Keratinocyte (primary cell): Measurements from ENCODE around the gene ARHGAP24. TPM values are rescaled to one million over a fixed set of nuclear protein-coding genes. Genes with fewer than 3 reads are reported as not detected.

Experiments
- DNase-seq: peaks from one replicate; pipeline ENCODE4 v3.0.0-alpha.2; 2011; ENCODE audit warnings: low read depth, missing footprints, low spot score
- FAIRE-seq: peaks from 2 replicates; lab custom pipeline; 2011; peaks lifted over from hg19 to GRCh38; lab: Jason Lieb, UNC
- H2AFZ ChIP-seq: 2 replicates; pipeline ENCODE4 v1.6.0; 2012; ENCODE audit warnings: low read length, control low read depth, inconsistent platforms; ENCODE audit not compliant: control insufficient read depth
- H3K27ac ChIP-seq: 2 replicates; pipeline ENCODE4 v1.5.1; 2011; ENCODE audit warnings: low read length; ENCODE audit not compliant: control insufficient read depth, insufficient read depth
- H3K27me3 ChIP-seq: 3 replicates; pipeline ENCODE4 v1.6.0; 2011; ENCODE audit warnings: low read length; ENCODE audit not compliant: control insufficient read depth, insufficient read depth; ENCODE audit errors: extremely low read depth
- H3K36me3 ChIP-seq, 2 experiments: 2 replicates in 1 of 2; 3 replicates in 1 of 2; pipeline ENCODE4 v1.5.1; 2011; ENCODE audit warnings: low read length in 2 of 2, mild to moderate bottlenecking in 1 of 2; ENCODE audit not compliant: control insufficient read depth in 2 of 2, insufficient read depth in 2 of 2; ENCODE audit errors: extremely low read depth in 1 of 2
- H3K4me1 ChIP-seq: 3 replicates; pipeline ENCODE4 v1.5.1; 2011; ENCODE audit warnings: low read length; ENCODE audit not compliant: control insufficient read depth, insufficient read depth; ENCODE audit errors: extremely low read depth
- H3K4me2 ChIP-seq: 3 replicates; pipeline ENCODE4 v1.6.0; 2011; ENCODE audit warnings: low read depth, low read length; ENCODE audit not compliant: control insufficient read depth, insufficient read depth; ENCODE audit errors: extremely low read depth
- H3K4me3 ChIP-seq, 3 experiments: fragments of 200-600 bp in 1 of 3; sonication (generic) in 1 of 3; 2 replicates in 2 of 3; 3 replicates in 1 of 3; pipeline ENCODE4 v1.5.1; 2011 to 2016; ENCODE audit warnings: low read length in 3 of 3, mild to moderate bottlenecking in 3 of 3, control low read depth in 2 of 3, inconsistent platforms in 1 of 3, low read depth in 1 of 3, mixed read lengths in 1 of 3, mixed run types in 1 of 3, moderate library complexity in 1 of 3; ENCODE audit not compliant: control insufficient read depth in 2 of 3, insufficient read depth in 2 of 3; ENCODE audit errors: extremely low read depth in 1 of 3
- H3K79me2 ChIP-seq: 2 replicates; pipeline ENCODE4 v1.6.0; 2012; ENCODE audit warnings: low read length; ENCODE audit not compliant: control insufficient read depth, insufficient read depth
- H3K9ac ChIP-seq: 3 replicates; pipeline ENCODE4 v1.6.0; 2011; ENCODE audit warnings: low read length; ENCODE audit not compliant: control insufficient read depth, insufficient read depth; ENCODE audit errors: extremely low read depth
- H3K9me1 ChIP-seq: 3 replicates; pipeline ENCODE4 v1.6.0; 2011; ENCODE audit warnings: low read length; ENCODE audit not compliant: control insufficient read depth, insufficient read depth; ENCODE audit errors: extremely low read depth
- H3K9me3 ChIP-seq: 2 replicates; pipeline ENCODE4 v1.5.1; 2012; ENCODE audit warnings: low read depth, low read length; ENCODE audit not compliant: control insufficient read depth
- H4K20me1 ChIP-seq: 3 replicates; pipeline ENCODE4 v1.6.0; 2011; ENCODE audit warnings: low read length; ENCODE audit not compliant: control insufficient read depth, insufficient read depth; ENCODE audit errors: extremely low read depth
- CTCF ChIP-seq, 3 experiments: IDR thresholded peaks in 1 of 3; conservative IDR thresholded peaks in 1 of 3; optimal IDR thresholded peaks in 1 of 3; 2 replicates in 2 of 3; 3 replicates in 1 of 3; pipeline versions ENCODE3 to v1.5.1; 2011; ENCODE audit warnings: low read length in 3 of 3, mild to moderate bottlenecking in 3 of 3, moderate library complexity in 2 of 3, control low read depth in 1 of 3, inconsistent platforms in 1 of 3; ENCODE audit not compliant: insufficient read depth in 2 of 3; ENCODE audit errors: extremely low read depth in 1 of 3
- EZH2 ChIP-seq: IDR thresholded peaks from one replicate; pipeline ENCODE4 v1.6.1; 2012; ENCODE audit warnings: inconsistent platforms, mild to moderate bottlenecking, low read length, moderate library complexity
- dilution Hi-C: fragments of 300-500 bp; cut with MboI; formaldehyde crosslinking; loops from one replicate; pipeline ENCODE4 v1.7.0; 2020; ENCODE audit warnings: low sequenced_read_pairs; ENCODE audit not compliant: extremely low pct_ligation_motif_present
- polyA plus RNA-seq, 5 experiments: library from polyadenylated mRNA; depleted of rRNA in 3 of 5; stranded (reverse) in 3 of 5; stranded (forward) in 1 of 5; unstranded in 1 of 5; fragments of >200 nt; gene quantifications; 1 replicate in 1 of 5; 2 replicates in 3 of 5; 3 replicates in 1 of 5; pipeline versions ENCODE4 v1.2.1 to v1.2.3, GENCODE V29; 2011 to 2012; ENCODE audit warnings: missing spikeins in 2 of 5, low read depth in 1 of 5, low replicate concordance in 1 of 5

Gene ARHGAP24
- polyA plus RNA-seq, 1 donor (not counting 4 experiments of a cell fraction or from before 2014, with no cell fraction given): 0.87 TPM

DNA sequence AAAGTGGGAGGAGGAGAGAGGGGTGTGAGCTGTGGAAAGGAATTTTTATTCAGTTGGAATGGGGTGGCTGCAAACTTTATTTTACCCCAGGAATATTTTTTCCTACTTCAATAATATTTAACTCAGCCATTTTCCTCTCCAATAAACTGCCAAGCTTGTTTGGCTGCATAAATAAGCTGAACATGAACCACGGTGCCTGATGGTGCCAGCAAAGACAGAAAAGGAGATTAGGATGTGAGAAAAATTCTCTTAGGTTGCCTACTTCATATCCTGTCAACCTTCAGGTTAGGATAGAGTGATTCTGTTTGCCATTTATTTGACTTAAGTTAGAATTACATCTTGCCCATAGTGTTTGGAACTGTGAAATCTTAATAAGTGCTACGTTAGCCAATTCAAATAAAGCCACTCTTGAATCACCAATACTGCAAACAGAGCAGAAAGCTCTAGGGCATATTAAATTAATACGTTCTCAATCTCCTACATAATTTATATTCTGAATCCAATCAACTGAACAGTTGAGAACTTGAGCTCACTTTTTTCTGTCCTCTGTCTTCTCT is 195.1 kb downstream of the ARHGAP24 start:
- dilution Hi-C loops: no loop called here
- Histone ChIP-seq H2AFZ (no peak overlapping the region), H3K9ac (no peak overlapping the region), H3K27me3 (no peaks in the 10 kb centered on the region), H3K9me1 (no peaks in the 10 kb centered on the region), H3K4me1 (no peaks in the 10 kb centered on the region), H3K79me2 (no peaks in the 10 kb centered on the region), H3K4me3 (no peak overlapping the region), H3K9me3 (no peaks in the 10 kb centered on the region), H3K27ac (no peak overlapping the region), H3K4me2 (no peak overlapping the region), H3K36me3 (no peaks in the 10 kb centered on the region), H4K20me1 (no peaks in the 10 kb centered on the region)
- DNase-seq (no peak), FAIRE-seq (no peak)
- TF ChIP-seq EZH2 (no peak), CTCF (optimal IDR thresholded peaks at IDR 0.05 in 1 of 3, IDR thresholded peaks at IDR 0.05 in 1 of 3, conservative IDR thresholded peaks at IDR 0.05 in 1 of 3; ENCODE audit: extremely low read depth in 1 of 3, insufficient read depth in 2 of 3, low read length in 3 of 3) (no peak)

GRCh38 chr4:85671120-85671519 is 196.2 kb downstream of the ARHGAP24 start:
- H3K79me2 ChIP-seq: no peaks in the 10 kb centered on the region
- FAIRE-seq: no peak
- H3K4me1 ChIP-seq: no peaks in the 10 kb centered on the region
- no peak overlapping the region for H3K9ac ChIP-seq
- no peaks in the 10 kb centered on the region for H3K36me3 ChIP-seq
- TF ChIP-seq CTCF (optimal IDR thresholded peaks at IDR 0.05 in 1 of 3, IDR thresholded peaks at IDR 0.05 in 1 of 3, conservative IDR thresholded peaks at IDR 0.05 in 1 of 3; ENCODE audit: extremely low read depth in 1 of 3, insufficient read depth in 2 of 3, low read length in 3 of 3): no peak
- TF ChIP-seq EZH2: no peak
- no peak overlapping the region for H3K4me3 ChIP-seq
- no peaks in the 10 kb centered on the region for H3K27me3 ChIP-seq
- no peaks in the 10 kb centered on the region for H4K20me1 ChIP-seq
- H3K4me2 ChIP-seq: no peak overlapping the region
- H2AFZ ChIP-seq: no peak overlapping the region
- no peak overlapping the region for H3K27ac ChIP-seq
- H3K9me3 ChIP-seq: no peaks in the 10 kb centered on the region
- DNase-seq: no peak
- dilution Hi-C loops: no loop called here
- no peaks in the 10 kb centered on the region for H3K9me1 ChIP-seq
